ENCODE data around the gene CREB3L1.

The CREB3L1 gene

GRCh38 chr11:46277622-46278386 lies at the start of gene CREB3L1:
Gene CREB3L1, plus strand, starts transcription at chr11:46277662. Its CDS starts 450 bp downstream, at chr11:46278112.
- no peak for DNase-seq

- DNase-seq = no peak
These were observed 48.2 kb upstream of the CREB3L1 start for GRCh38 chr11:46229230-46229629.

- no peak for DNase-seq
These were observed 43.2 kb upstream of the CREB3L1 start for GRCh38 chr11:46234311-46234710.

GRCh38 chr11:46235777-46236688 lies 41.4 kb upstream of the CREB3L1 start:
- peak; percentile 52 for DNase-seq

GRCh38 chr11:46236918-46237247 lies 40.6 kb upstream of the CREB3L1 start:
- no peak for DNase-seq

- peak; percentile 74 for DNase-seq
These were observed 40.0 kb upstream of the CREB3L1 start for GRCh38 chr11:46237248-46238077.

- DNase-seq = no peak
These were observed 39.1 kb upstream of the CREB3L1 start for GRCh38 chr11:46238078-46238966.

- DNase-seq = peak; percentile 7
These were observed 38.3 kb upstream of the CREB3L1 start for GRCh38 chr11:46238967-46239800.

- no peak for DNase-seq
These were observed 37.7 kb upstream of the CREB3L1 start for GRCh38 chr11:46239801-46240061.

GRCh38 chr11:46240371-46240770 lies 37.1 kb upstream of the CREB3L1 start:
- no peak for DNase-seq

GRCh38 chr11:46240861-46241260 lies 36.6 kb upstream of the CREB3L1 start:
- no peak for DNase-seq

GRCh38 chr11:46242041-46242951 lies 35.2 kb upstream of the CREB3L1 start:
- DNase-seq = no peak

GRCh38 chr11:46242952-46243795 lies 34.3 kb upstream of the CREB3L1 start:
- peak; percentile 70 for DNase-seq

- DNase-seq = no peak
These were observed 33.7 kb upstream of the CREB3L1 start for GRCh38 chr11:46243796-46244109.

GRCh38 chr11:46246521-46246920 lies 30.9 kb upstream of the CREB3L1 start:
- DNase-seq = no peak

- no peak for DNase-seq
These were observed 30.4 kb upstream of the CREB3L1 start for GRCh38 chr11:46247090-46247489.

- DNase-seq = no peak
These were observed 29.8 kb upstream of the CREB3L1 start for GRCh38 chr11:46247659-46248058.

GRCh38 chr11:46248289-46249102 lies 29.0 kb upstream of the CREB3L1 start:
- no peak for DNase-seq

Data from SIG-M5 (cell line).